GM18508 (cell line): ENCODE data around the gene SNX5.

Source experiments
- ATAC-seq: cut with Tn5 transposase; IDR thresholded peaks from one replicate; pipeline ENCODE4 v1.9.1; 2021; ENCODE audit warnings: moderate number of reproducible peaks; ENCODE audit not compliant: insufficient read depth, unreplicated experiment

SNX5 gene

DNA sequence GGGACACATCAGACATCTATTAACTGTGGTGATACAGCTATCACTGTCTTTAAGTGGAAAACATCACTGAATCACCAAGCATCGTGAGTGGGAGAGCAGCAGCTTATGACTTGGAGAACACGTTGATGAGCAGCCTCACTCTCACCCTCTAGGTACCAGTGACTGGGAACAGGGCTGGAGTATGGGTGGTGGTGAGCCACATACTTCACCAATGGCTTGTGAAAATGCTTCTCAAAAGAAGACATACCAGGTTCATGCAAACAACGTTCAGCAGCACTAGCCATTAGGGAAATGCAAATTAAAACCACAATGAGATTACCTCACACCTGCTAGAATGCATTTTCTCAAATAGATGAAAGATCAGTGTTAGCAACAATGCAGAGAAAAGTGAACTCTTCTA, 25.3 kb downstream of the SNX5 start:
- ATAC-seq, result no peak

DNA sequence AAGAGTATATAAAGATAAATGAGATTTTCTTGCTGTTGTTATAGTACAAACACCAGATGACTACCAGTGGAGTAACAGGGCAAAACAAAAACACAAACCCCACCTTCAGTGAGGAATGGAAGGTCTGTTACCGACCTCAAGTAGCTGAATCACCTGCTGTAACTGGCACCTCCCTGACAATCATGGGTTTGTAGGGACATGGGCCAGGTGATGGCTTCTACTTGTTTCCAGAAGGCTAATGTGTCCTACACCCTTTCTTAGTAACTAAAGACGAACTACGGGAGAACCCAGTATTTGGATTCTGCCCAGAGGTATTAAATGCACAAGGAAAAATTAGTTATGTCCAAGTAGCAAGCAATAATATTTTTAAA, 26.8 kb downstream of the SNX5 start:
- no peak for ATAC-seq

DNA sequence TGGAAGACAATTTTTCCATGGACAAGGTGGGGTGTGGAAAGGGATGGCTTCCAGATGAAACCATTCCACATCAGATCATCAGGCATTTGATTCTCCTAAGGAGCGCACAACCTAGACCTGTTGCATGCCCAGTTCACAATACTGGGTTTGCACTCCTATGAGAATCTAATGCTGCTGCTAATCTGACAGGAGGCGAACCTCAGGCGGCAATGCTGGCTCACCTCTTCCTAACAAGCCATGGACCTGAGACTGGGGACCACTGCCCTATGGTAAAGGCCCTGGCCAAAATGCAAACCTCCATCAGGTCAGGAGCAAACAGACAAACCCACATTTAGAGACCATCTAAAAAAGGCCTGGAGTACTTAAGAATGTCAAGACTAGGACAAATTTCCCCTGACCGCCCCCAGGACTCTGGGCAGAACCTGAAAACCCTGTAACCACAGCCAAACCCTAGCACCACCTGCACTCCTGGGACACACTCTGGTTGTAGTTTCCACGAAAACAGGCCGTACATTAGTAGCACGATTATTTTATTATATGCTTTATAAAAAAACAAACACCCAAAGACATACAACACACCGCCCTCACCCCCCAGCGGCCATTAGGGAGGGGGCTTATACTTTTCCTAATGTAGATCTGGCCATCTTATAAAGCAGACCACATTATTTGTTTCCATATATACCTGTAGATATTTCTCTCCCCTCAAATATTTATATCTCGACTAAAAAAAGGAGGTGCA, 27.3 kb downstream of the SNX5 start:
- no peak for ATAC-seq

DNA sequence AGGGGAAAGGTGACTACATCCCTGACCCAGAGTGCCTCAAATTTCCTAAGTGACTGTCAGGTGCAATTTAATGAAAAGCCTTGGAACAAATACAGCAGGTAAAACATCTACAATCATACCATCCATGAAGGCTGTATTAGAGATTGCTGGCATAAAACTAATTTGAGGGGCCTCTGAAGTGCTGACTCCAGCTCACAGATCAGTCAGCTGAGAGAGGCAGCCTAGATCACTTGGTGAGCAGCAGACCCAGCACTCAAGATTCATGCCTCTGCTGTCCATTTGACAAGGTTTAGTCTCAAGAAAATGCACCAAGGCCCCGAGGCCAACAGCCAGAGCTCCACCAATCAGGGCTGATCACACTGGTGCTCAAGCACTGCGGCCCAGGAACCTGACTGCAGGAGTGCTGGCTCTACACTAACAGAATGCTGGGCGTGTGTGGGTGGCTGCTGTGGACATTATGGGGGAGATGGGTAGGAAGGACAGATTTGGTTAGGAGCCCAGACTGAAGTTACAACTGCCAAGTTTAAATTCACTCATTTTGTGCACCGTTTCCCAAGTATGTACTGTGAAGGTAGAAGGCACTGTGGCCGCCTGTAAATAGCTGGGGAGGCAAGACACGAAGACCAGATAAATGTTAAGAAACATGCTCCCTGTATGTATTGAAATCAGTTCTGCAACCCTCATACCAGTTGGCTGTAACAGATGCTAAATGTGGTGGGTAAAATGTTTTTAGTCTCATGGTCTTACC, 28.2 kb downstream of the SNX5 start:
- no peak for ATAC-seq

GRCh38 chr20:17939622-17940223, 28.9 kb downstream of the SNX5 start:
- no peak for ATAC-seq

DNA sequence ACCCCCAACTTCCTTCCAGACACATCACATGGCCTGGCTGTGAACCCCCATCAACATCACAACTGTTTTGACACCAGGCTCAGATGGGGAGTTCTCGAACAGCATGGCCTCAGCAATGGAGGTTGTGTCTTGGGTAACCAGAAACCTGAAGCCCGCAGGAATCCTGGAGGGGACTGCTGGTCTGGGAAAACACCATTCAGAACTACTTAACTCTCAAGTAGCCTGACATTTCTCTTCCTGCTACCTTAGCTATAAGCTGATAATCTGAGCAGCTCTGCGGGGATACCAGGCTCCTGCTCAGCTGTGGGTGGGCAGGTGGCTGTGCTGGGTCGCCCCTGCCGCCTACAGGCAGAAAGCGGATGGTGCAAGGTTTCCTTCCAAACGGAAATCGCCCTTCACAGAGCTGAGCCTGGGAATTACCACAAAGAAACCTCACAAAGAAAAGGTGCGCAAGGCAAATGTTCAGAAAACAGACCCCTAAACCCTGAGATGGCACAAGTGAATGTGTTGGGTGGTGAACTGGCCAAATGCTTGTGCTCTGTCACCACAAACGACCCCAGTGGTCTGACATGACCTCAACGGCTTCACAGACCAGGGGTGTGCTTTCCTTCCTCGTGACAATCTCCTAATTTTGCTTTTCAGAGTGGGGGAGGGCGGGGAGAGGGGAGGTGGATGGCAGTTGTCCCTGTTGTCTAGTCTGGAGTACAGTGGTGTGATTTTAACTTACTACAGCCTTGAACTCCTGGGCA, 29.5 kb downstream of the SNX5 start:
- ATAC-seq, result peak; percentile 66

GRCh38 chr20:17936761-17937732, 31.5 kb downstream of the SNX5 start:
- no peak for ATAC-seq

- ATAC-seq, result no peak
Observed at GRCh38 chr20:17936286-17936760, 32.3 kb downstream of the SNX5 start.

GRCh38 chr20:17935761-17936160, 32.8 kb downstream of the SNX5 start:
- ATAC-seq, result no peak

DNA sequence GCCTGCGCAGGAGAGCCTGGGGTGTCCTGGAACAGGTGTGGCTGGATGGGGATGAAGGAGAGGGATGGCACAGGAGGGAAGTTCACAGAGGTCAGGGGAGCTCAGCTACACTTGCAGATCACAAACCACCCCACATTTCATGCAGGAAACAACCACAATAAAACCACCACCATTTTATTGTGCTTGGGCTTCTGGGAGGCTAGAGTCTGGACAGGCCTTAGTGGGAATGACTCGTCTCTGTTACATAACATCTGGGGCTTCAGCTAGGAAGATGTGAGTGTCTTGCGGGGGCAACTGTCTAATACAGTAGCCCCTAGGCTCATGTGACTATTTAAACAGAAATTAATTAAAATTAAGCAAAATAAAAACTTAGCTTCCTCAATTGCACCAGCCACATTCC, 33.4 kb downstream of the SNX5 start:
- ATAC-seq, result no peak

- no peak for ATAC-seq
Observed at GRCh38 chr20:17934141-17934862, 34.3 kb downstream of the SNX5 start.

- ATAC-seq, result no peak
Observed at GRCh38 chr20:17933711-17934110, 34.9 kb downstream of the SNX5 start.

- no peak for ATAC-seq
Observed at GRCh38 chr20:17933121-17933520, 35.5 kb downstream of the SNX5 start.

- ATAC-seq, result no peak
Observed at GRCh38 chr20:17932396-17932795, 36.2 kb downstream of the SNX5 start.

GRCh38 chr20:17931513-17931912, 37.1 kb downstream of the SNX5 start:
- no peak for ATAC-seq

DNA sequence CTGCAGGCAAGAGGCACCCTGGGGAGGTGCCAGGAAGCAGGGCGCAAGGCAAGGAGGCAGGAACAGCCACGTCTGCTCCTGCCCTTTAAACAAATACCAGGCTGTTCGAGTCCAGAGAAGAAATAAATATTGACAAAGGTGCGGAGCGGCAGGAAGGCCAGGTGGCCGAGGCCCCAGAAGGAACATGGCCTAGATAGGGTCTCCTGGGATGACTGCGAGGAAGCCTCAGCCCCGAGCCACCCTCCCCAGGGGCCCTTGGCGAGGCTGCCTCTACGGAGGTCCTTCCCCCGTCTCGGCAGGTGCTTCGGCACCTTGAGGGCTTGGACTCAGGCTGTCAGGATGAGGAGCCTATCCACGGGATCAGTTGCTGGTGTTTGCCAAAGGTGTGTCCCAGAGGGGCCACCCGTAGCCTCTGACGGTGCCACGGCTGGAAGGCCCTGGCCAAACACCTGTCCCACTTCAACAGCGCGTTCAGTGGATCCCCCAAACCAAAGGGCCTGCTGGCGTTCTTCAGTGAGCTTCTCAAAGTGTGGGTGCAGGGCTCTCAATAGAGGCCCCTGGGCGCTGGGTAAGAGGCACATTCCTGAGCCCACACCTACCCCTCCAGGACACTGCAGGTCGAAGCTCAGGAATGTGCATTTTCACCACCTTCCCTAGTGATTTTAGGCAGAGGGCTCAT, 39.8 kb downstream of the SNX5 start:
- ATAC-seq, result no peak

GRCh38 chr20:17928211-17928611, 40.4 kb downstream of the SNX5 start:
- ATAC-seq, result no peak

GRCh38 chr20:17925940-17926300, 42.7 kb downstream of the SNX5 start:
- ATAC-seq, result no peak
